ENCODE measurements around the gene RAD51B.

RAD51B gene

DNA sequence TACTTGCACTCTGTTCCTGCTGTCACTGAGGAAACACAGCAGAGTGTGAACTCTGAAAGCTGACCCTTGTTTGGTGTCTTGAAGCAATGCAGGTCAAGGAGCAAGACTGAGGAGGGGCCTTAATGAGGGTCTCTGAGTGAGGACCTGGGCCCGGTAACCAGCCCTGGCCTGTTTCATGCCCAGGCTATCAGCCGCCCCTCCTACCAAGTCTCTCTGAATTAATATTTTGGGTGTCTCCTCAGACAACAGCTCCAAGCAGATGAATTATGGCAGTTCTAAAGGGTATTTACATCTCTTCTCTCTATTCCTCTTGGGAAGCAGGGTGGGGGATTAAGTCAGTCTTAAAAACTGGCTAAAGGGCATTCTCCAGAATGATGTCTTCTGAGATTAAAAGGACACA lies 578.8 kb downstream of the RAD51B start:
- no peak for DNase-seq (ENCODE audit: low read depth, low spot score)

DNA sequence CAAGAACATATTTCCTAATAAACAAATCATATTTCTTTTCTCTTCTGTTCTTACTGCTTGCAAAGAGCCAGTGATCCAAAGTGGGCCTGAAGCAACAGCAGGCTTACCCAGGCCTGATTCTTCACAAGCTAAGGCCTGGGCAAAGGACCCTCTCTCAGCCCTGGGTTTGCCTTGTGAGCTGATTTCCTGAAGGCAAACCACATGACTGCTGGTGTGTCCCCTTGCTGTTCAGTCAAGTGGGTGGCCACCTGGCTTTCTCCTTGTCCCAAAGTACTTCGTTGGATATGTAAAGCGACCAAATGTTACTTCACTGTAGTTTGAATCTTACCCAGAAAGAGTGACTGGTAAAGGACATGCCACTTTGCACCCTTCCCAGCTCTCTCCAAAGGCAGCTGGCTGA lies 580.4 kb downstream of the RAD51B start:
- DNase-seq (ENCODE audit: low read depth, low spot score) = no peak
- H3K27ac ChIP-seq = peak overlapping the region; percentile 94

More for the DNA sequence above, 578.8 kb downstream of the RAD51B start:
- H3K27ac ChIP-seq = no peak overlapping the region

DNA sequence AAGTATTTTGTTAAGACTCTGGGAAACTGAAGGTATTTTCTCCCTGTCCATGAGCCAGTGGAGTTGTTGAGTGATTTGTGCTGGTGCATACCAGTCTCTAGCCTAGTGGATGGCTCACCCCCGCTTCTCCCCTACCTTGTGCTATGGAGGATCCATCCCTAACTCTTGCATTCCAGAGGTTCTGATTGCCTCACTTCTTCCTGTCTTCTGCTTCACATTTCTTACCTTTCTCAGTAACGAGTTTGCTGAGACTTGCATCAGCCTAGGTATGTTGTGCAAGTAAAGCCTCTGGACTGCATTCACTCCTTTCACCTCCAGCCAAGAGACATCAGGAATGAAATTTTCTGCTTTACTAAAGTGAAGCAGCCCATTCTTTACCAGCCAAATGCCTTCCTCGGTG lies 581.7 kb downstream of the RAD51B start:
- DNase-seq (ENCODE audit: low read depth, low spot score) = no peak
- peak overlapping the region; percentile 94 for H3K27ac ChIP-seq

DNA sequence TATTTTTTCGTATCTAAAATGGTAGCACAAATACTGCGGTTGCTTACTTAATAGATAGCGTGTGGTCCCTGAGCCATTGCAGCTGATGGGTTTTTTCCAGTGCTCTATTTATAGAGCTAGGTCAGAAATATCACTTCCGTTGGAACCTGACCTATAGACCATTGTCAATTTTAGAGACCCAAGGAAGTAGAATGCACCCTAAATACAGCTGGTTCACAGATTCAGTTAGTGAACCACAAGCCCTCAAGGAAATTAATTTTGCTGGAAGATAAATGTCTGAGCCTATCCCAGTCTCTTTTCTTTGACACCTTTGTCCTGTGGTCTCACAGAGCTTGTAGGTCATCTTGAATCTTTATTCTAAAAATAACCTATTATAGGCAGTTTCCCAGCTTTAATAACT lies 582.3 kb downstream of the RAD51B start:
- DNase-seq (ENCODE audit: low read depth, low spot score) = no peak
- peak overlapping the region; percentile 94 for H3K27ac ChIP-seq

DNA sequence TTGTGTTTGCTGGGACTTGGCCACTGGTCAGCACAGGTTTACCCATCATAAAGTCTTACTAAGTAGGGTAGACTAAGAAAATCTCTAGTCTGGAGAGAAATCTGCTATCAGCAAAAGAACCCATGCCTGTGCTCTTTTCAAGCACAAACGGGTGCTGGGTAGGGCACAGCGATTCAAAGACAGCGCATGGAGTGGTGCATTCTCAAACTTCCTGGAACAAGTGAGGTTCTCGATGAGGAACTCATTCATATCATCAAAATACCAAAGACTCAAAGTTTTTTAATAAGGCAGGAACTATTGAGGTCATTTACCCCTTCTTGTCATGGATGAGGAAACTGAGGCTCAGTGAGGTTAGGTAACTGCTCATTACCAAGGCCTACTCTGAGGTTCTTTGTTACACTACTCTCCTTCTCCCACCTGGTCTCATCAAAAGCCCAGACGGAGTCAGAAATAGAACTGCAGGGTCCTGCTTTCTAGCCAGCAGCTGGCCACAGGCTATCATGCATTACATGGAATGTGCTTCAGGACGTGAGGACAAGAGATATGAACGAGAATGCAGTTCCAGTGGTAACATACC lies 583.0 kb downstream of the RAD51B start:
- DNase-seq (ENCODE audit: low read depth, low spot score) = no peak
- peak overlapping the region; percentile 94 for H3K27ac ChIP-seq

DNA sequence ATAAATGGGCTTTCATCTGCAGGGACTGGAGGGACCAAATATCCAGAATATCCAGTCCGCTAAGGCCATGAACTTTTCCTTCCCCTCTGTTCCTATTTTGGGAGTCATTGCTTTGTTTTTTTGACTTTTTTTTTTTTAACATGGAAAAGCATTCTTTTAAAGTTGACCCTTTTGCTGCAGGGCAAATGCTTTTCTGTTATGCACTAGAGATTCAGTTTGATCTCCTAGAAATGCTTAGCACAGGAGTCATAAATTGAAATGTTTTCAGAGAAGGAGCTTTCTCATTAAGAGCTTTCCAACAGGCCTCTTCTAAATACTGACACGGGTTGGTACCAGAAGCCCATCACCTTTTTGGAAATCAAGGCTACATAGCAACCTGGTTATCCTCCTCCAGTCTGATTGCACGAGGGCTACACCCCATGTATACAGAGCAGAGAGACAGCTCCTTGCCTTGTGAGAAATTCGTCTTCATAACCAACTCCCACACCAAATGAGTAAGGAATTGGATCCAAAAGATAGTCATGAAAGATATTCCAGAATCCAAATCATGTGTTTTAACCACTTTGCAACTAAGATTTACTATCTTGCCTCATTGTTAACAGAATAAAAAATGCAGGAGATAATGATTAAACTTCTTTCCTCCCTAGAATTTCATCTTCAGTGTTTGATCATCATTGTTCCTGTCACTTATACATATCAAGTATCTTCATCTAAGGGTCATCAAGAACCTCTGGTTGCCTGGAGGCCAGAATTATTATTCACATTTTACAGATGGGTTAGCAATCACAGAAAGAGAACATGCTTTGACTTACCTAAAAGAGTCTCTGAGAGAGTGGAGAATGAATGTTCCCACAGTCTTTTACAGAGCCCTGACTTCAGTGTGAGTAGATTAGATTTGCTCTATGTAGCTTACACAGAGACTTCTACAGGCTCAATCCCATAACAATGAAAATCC lies 583.9 kb downstream of the RAD51B start:
- no peak for DNase-seq (ENCODE audit: low read depth, low spot score)
- peak overlapping the region; percentile 94 for H3K27ac ChIP-seq

DNA sequence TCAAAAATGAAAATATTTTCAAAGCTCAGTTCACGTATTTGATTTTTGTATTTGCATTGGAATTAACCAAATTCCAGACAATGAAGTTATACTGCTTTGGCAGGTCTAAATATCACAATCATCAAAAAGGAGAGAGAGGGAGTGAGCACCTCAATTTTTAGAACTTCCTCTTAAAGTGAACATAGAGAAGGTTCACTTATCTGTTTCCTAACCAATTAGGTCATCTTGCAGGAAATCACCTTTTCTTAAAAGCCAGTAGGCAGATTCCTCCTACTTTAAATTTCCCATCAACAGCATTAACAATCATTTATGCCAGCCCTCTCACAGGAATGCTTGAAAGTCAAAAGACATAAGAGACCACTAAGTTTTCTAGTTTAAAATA lies 584.6 kb downstream of the RAD51B start:
- peak overlapping the region; percentile 94 for H3K27ac ChIP-seq
- DNase-seq (ENCODE audit: low read depth, low spot score) = no peak

DNA sequence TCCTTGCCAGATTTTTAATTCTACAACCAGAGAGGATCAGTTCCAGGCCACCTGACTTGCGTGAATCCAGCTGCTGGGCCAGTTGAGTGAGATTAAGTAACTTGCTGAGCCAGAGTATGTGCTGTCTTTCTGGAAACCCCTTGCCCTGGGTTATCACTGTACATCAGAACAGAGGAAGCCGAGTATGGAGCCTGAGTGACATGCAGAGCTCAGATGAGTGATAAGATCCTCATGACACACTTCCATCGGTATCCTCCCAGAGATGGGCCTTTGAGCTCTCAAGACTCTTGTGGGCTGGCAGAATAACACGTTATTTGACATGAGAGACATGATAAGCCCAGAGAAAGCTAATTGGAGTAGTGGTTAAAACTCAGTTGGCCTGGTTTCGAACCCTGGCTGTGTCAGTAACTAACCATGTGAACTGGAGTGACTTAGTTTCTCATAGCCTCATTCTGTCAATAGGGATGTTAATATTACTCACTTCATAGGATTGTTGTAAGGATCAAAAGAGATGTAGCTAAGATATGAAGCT lies 585.1 kb downstream of the RAD51B start:
- peak overlapping the region; percentile 94 for H3K27ac ChIP-seq
- DNase-seq (ENCODE audit: low read depth, low spot score) = peak; percentile 29

DNA sequence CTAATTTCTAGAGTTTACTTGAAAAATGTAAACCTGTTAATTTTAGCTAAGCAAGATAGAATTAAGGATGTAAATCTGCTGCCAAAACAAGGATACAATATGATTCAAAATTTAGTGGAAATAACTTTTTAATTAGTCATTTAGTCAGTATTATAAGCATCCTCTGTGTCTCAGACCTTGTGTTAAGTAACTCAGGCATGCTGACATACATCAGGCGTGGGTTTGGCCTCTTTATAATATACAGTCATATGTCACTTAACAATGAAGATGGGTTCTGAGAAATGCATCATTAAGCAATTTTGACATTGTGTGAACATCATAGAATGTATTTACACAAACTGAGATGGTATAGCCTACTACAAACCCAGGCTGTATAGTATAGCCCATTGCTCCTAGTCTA lies 586.4 kb downstream of the RAD51B start:
- H3K27ac ChIP-seq = peak overlapping the region; percentile 94
- DNase-seq (ENCODE audit: low read depth, low spot score) = peak; percentile 55

DNA sequence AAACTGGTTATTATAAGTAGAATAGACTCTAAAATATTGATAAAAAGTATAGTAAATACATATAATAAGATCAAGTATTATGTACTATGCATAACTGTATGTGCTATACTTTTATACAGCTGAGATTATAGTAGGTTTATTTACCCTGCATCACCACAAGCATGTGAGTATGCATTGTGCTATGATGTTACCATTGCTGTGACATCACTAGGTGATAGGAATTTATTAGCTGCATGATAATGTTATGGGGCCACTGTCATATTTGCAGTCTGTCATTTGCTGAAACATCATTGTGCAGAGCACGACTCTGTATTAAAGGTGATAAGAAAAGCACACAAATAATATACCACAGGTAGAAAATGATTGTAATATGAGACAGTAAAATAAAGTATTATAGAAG lies 587.7 kb downstream of the RAD51B start:
- DNase-seq (ENCODE audit: low read depth, low spot score) = no peak

DNA sequence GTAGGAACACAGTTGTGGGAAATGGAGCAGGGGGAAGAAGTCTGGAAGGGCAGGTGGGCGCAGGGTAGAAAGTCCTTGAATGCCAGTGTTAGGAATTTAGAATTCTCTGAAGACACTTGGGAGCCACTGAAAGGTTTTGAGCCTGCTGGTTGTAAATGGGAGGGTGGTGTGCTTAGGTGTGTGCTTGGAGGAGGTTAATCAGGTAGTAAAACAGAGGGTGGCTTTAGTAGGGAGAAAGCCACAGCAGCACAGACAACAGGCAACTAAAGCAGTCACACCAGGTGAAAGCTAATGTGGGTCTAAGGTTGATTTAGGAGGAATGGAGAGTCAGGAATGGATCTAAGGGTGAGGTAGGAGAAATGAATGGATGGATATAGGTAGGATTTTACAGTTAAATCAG lies 588.2 kb downstream of the RAD51B start:
- H3K27ac ChIP-seq = no peak overlapping the region
- no peak for DNase-seq (ENCODE audit: low read depth, low spot score)

More for the DNA sequence above, 587.7 kb downstream of the RAD51B start:
- H3K27ac ChIP-seq = no peak overlapping the region

DNA sequence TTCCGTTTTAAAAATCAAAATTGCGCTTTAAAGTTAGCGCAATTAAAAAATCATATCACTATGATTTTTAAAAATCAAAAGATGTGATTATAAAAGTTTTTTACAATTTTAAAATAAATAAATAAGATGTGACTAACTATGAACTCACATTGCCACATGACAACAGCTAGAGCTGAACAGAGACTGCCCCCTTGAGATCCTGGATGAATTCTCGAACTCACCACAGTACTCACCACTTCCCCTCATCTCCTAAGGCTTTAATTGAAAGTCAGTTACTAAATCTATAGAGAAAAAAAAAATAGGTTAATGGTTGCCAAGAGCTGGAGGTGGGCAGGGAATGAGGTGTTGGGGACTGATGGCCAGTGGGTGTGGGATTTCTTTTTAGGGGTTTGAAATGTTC lies 589.1 kb downstream of the RAD51B start:
- H3K27ac ChIP-seq = no peak overlapping the region
- DNase-seq (ENCODE audit: low read depth, low spot score) = no peak

DNA sequence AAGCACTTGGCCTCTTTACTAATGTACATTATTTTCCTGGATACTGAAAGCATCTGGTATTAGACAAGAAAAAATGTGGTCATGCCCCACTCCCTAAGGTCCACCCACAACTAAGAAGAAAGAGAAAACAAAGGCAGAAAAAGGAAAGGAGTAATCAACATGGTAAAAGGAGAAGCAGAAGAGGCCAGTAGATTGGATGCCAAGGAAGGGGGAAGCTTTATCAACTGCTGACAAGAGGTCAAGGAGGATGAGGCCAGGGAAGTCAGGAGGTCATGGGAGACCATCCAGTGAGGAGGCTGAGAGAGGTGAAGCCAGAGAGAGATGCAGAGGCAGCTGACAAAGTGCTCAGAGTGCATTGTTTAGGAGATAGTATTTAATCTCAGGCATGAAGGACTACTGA lies 589.8 kb downstream of the RAD51B start:
- H3K27ac ChIP-seq = no peak overlapping the region
- no peak for DNase-seq (ENCODE audit: low read depth, low spot score)

DNA sequence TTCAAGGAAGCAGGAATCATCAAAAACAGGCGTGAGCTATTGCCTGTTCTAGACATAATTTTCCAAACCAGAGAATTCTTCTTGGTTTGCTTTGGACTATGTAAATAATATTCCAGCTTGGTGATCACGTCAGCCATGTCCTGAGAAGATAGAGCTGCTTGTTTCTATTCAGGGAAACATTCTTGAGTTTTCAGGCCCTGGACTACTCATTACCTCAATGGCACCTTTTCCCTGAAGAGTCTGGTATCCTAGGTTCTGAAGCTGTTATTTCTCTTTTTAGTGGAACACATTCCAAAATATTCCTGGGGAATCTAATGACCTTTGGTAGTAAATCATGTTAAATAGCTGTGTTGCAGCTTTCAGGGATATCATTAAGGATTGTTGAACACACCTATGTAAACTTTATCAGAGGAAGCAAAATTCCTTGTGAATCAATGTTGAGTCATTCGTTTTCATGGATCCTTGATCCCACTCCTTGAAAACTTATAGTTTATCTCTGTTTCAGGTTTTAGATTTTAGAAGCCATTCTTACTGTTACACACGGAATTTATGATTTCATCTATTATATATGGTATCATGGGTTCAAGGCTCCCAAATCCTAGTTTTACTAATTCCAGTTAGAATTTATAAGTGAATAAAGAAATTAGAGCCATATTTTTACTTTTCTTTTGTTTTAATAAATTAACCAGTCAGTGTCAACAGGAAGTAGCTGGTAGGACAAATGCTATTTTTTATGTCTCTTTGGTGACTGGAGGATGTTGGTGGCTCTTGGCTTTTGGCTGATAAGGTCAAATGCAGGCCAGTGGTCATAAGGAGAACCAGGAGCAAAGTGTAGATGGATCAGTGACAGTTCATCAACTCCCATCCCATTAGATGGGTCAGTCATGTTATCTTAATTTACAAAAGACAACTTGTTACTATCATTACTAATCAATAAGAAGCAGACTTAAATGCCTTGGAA lies 593.2 kb downstream of the RAD51B start:
- H3K27ac ChIP-seq = peak overlapping the region; percentile 67
- DNase-seq (ENCODE audit: low read depth, low spot score) = no peak

DNA sequence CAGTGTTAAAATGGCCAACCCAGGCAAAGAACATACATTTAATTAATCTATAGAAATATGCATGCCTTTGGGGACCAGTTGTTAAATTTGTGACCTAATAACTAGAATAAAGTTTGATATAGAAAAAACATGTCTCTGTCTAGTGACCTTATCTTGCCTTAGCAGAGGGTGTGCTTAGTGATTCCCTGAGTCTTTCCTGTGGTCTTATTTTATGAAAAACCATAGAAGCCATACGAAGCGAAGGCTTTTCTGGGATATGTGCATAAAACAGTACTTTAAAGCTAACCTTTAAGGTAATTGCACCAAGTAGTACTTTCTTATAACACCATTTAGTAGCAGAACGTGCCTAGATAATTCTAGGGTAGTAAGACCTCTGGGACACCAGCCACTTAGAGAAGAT lies 593.9 kb downstream of the RAD51B start:
- DNase-seq (ENCODE audit: low read depth, low spot score) = no peak
- H3K27ac ChIP-seq = peak overlapping the region; percentile 67

DNA sequence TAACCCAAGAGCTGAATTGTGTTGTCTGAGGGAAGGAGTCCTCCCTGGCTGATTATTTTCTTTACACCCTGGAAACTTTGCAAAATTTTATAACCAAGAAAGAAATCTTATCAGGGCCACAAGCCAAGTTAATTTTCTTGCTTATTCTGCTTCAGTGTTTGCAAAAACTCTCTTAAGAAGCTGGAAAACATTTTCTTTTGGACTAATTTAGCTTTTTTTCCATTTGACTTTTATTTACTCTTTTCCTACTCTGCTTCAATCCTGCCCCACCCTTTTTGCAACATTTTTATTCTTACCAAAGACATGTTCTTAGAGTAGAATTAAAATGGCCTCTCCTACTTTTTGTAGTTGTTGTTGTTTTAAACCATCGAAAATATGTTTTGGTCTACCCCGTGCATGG lies 594.5 kb downstream of the RAD51B start:
- no peak for DNase-seq (ENCODE audit: low read depth, low spot score)
- no peak overlapping the region for H3K27ac ChIP-seq

DNA sequence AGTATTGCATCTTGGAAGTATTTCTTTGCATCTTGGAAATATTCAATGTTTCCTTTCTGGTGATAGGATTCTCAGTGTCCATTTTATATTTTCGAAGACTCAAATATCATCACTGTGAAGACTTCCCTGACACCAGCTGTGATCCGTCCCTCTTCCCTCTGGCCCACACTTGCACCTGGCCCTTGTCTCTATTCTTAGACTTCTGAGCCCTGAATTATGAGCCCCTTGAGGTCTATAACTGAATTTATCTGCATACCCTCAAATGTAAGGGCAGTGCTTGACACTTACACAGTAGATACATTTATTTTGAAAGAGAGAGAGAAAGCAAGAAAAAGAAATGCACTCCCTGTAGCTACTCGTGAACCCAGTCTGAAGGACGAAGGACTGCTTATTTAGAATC lies 596.6 kb downstream of the RAD51B start:
- no peak overlapping the region for H3K27ac ChIP-seq
- no peak for DNase-seq (ENCODE audit: low read depth, low spot score)

DNA sequence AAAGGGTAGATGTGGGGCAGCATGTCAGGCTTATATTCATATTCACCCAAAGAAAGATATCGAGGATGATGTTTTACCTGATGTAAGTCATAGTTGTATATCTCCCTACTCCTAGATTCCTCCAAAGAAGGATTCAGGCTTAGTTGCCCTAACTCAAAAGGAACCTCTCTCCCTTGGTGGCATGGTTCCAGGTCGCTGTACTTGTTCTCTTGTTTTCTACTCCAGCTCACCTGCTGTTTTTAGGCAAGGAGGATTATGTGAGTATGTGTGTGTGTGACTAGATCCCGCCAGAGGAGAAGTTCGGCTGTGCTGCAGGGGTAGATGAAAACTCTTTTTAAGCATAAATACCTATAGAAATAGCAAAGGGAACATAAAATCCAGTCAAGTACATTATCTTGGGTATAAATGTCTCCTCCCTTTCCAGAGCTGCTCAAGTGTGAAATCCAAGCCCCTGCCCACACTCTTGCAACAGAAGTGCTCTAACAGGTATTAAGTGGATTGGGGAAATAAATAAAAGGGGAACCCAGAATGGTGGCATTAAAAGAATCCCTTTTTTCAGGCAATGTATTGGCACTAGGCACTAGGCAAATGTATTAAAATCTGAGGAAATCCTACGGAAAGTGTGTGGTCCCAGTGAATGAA lies 597.6 kb downstream of the RAD51B start:
- DNase-seq (ENCODE audit: low read depth, low spot score) = no peak

DNA sequence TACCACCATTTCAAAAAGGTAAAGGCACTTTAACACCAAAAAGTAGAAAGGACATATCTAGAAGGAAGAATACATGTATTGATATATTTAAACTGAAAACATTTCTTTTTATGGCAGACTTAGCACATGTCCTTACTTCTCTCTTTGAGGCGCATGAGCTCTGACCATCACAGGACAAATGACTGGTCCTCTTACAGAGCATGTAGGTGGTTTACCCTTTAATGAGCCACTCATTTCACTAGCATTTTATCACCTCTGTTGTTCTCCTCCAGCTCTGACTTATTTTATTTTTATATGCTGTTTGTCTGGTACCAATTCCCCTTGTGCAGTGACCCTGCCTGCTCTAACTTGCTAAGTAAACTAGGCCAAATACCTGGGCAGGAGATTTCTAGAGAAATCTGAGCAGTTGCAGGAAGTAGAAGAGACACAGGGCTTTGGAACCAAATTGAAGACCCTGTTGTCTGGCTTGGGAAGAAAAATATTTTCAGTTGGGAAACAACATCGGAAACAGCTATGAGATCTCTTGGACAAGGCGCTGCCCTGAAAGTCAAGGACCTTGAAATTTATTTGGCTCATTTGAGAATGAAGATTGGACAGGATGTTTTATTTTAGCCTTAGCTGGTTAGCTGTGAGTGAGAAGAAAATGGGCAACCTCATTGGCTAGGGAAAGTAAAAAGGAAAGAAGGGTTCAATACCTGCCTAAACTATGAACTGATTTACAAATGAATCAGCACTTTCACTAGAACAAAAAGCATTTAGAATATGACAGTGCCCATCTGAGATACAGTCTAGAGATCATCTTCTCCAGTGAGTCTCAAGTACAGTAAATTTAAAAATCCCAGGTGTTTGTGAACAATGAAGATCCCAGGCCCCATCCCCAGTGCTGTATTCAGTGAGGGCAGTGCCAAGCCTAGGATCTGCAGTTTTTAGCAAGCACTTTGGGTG lies 598.9 kb downstream of the RAD51B start:
- H3K27ac ChIP-seq = peak overlapping the region; percentile 75
- DNase-seq (ENCODE audit: low read depth, low spot score) = peak; percentile 29

More for the DNA sequence above, 597.6 kb downstream of the RAD51B start:
- no peak overlapping the region for H3K27ac ChIP-seq

Data from epithelial cell of prostate (primary cell).